SK-N-MC (cell line): ENCODE measurements around the gene REEP3.

Source experiments
- DNase-seq: peaks from one replicate; pipeline ENCODE4 v3.0.0-alpha.2; 2011; ENCODE audit warnings: low read depth, low spot score
- H3K27ac ChIP-seq: fragments of 200-600 bp; sonication (generic); 2 replicates; pipeline ENCODE4 v1.5.1; 2016; ENCODE audit warnings: mixed run types
- H3K36me3 ChIP-seq: fragments of 200-600 bp; sonication (generic); 2 replicates; pipeline ENCODE4 v1.6.1; 2017; ENCODE audit warnings: antibody characterized with exemption, low read length, mixed read lengths; ENCODE audit not compliant: insufficient read depth
- H3K4me3 ChIP-seq: fragments of 200-600 bp; sonication (generic); 2 replicates; pipeline ENCODE4 v1.5.1; 2016
- H3K9ac ChIP-seq: fragments of 200-600 bp; sonication (generic); 2 replicates; pipeline ENCODE4 v1.8.0; 2017; ENCODE audit warnings: mixed run types, mixed read lengths; ENCODE audit not compliant: insufficient read length
- H3K9me3 ChIP-seq: fragments of 200-600 bp; sonication (generic); 2 replicates; pipeline ENCODE4 v1.6.1; 2017; ENCODE audit warnings: low read depth, mild to moderate bottlenecking, antibody characterized with exemption, low read length, moderate library complexity, mixed read lengths
- EZH2 ChIP-seq: fragments of 200-600 bp; sonication (generic); IDR thresholded peaks from one replicate; pipeline ENCODE4 v1.6.1; 2017; ENCODE audit warnings: antibody characterized with exemption
- FOXP2 ChIP-seq: optimal IDR thresholded peaks from 2 replicates; pipeline ENCODE3; 2011; ENCODE audit warnings: mild to moderate bottlenecking, moderate library complexity; ENCODE audit not compliant: insufficient read depth; ENCODE audit errors: extremely low read length, control extremely low read depth
- POLR2AphosphoS5 ChIP-seq: IDR thresholded peaks from 2 replicates; pipeline ENCODE4 v1.6.1; 2012; ENCODE audit warnings: mild to moderate bottlenecking, low read depth, low read length, borderline replicate concordance

Gene REEP3

GRCh38 chr10:63501954-63502353 lies 19.2 kb upstream of the REEP3 start:
- no peaks in the 10 kb centered on the region for H3K36me3 ChIP-seq
- H3K4me3 ChIP-seq: no peak overlapping the region
- no peaks in the 10 kb centered on the region for H3K9me3 ChIP-seq
- no peak overlapping the region for H3K27ac ChIP-seq
- no peak for DNase-seq
- no peak overlapping the region for H3K9ac ChIP-seq
- TF ChIP-seq POLR2AphosphoS5 (no peak), EZH2 (no peak), FOXP2 (no peak)

- no peak for TF ChIP-seq POLR2AphosphoS5
- TF ChIP-seq FOXP2: no peak
- no peak for TF ChIP-seq EZH2
- no peak for DNase-seq
- H3K9ac ChIP-seq: no peak overlapping the region
- H3K9me3 ChIP-seq: no peaks in the 10 kb centered on the region
- no peaks in the 10 kb centered on the region for H3K36me3 ChIP-seq
- no peak overlapping the region for H3K27ac ChIP-seq
- no peak overlapping the region for H3K4me3 ChIP-seq
Observed at GRCh38 chr10:63502832-63503231, 18.4 kb upstream of the REEP3 start.

DNA sequence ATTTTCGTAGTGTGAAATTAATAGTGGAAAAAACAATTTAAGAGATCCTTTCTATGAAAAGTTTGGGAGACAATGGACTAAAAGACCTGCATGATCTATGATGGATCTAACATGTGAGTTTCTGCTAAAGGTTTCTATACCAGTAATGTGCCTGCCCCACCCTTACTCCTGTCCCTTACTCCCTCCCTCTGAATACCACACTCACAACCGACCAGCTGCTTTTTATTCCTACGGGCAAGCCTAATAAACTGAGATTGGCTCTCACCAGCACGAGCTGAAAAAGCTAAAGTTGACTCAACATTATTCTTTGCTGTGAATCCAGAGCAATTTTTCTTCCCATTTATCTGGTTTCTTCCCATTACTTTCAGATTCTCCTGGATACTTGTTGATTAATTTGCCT lies 17.8 kb upstream of the REEP3 start:
- Histone ChIP-seq H3K9me3 (no peaks in the 10 kb centered on the region), H3K4me3 (no peak overlapping the region), H3K27ac (no peak overlapping the region), H3K36me3 (no peaks in the 10 kb centered on the region), H3K9ac (no peak overlapping the region)
- TF ChIP-seq EZH2: no peak
- TF ChIP-seq POLR2AphosphoS5: no peak
- TF ChIP-seq FOXP2: no peak
- DNase-seq: no peak

DNA sequence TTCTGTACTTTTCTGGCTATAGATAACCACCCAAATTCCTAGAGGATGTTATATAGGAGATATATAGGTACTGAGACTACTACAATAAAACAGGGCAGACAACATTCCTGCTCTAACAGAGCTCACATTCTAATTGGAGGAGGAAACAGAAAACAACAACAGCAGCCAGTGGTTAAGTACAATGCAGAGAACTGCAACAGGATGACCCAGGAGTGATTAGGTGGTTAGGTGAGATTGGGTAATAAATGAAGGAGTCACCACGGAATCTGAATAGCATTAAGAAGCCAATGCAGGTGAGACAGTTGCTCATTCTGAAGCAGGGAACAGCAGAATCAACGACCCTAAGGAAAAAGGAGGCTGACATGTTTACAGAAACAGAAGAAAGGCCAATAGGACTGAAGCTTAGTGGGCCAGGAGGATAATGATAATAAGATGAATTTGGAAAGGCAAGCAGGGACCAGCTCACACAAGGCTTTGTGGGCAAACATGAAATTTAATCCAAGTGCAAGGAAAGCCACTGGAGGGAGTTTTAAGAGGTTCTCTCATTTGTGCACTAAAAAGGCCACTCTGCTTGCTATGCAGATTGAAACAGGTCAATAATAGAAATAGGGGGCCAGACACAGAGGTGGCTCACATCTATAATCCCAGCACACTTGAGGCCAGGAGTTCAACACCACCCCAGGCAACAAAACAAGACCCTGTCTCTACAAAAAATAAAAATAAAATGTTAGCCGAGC lies 16.9 kb upstream of the REEP3 start:
- Histone ChIP-seq H3K9ac (no peak overlapping the region), H3K4me3 (no peak overlapping the region), H3K27ac (no peak overlapping the region), H3K36me3 (no peaks in the 10 kb centered on the region), H3K9me3 (no peaks in the 10 kb centered on the region)
- TF ChIP-seq FOXP2 (no peak), POLR2AphosphoS5 (no peak), EZH2 (no peak)
- no peak for DNase-seq

DNA sequence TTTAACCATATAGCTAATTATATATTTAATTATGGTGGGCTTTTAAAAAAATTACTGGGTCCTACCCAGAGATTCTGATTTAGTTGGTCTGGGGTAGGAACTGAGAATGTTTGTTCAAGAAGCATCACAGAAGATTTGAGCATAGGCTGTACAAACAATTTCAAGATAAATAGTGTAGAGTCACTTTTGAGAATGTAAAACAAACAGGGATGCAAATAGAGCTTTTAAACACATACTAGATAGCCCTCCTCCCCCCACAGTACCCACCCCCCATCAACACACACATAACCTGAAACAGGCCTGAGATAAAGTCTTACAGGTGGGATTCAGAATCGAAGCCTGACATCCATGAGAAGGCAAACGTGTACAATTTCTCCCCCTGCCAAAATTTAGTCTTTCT lies 15.6 kb upstream of the REEP3 start:
- Histone ChIP-seq H3K4me3 (no peak overlapping the region), H3K9ac (no peak overlapping the region), H3K9me3 (no peaks in the 10 kb centered on the region), H3K27ac (no peak overlapping the region), H3K36me3 (no peaks in the 10 kb centered on the region)
- no peak for DNase-seq
- TF ChIP-seq POLR2AphosphoS5 (no peak), FOXP2 (no peak), EZH2 (no peak)

- DNase-seq: no peak
- TF ChIP-seq FOXP2 (no peak), EZH2 (no peak), POLR2AphosphoS5 (no peak)
- Histone ChIP-seq H3K27ac (no peak overlapping the region; the same call in 1 of the 2 replicates), H3K9me3 (no peaks in the 10 kb centered on the region), H3K4me3 (no peak overlapping the region), H3K36me3 (no peaks in the 10 kb centered on the region), H3K9ac (no peak overlapping the region)
Observed at GRCh38 chr10:63506554-63506953, 14.6 kb upstream of the REEP3 start.

DNA sequence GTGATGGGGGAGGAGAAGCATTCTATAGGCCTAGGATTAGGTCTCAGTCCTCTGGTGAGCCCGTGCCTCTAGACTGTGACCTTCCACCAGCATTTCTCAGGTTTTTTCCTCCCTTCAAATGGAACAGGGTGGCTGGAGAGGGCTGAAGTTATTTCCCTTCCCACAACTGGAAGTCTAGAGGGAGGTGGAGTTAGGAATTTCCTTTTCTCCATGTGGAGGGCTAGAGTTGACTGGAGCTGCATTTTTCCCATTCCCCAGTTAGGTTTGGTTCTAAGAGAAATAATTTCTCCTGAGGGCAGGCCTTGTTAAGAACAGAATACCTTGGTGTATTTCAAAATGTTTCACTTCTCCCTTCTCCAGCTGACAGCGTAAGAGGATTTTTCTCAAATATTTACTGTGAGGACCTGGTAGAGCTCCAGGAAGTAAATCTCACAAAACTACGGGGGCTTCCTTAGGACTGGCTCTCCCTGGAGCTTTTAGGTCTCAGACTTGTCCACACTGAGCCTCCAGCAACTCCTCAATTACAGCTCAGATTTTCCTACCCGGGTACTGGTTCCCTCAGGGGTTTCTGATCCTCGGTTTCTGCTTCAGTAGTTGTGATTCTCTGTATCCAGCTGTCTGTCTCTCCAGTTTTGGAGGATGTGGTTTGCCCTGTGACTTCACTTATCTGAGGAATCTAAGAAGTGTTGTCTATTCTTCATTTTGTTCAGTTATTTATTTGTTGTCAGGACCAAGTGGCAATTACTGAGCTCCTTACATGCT lies 6.0 kb upstream of the REEP3 start:
- H3K9ac ChIP-seq: no peak overlapping the region

GRCh38 chr10:63516207-63516606 lies 5.0 kb upstream of the REEP3 start:
- no peak for DNase-seq
- H3K36me3 ChIP-seq: no peaks in the 10 kb centered on the region
- no peak overlapping the region for H3K4me3 ChIP-seq
- TF ChIP-seq EZH2: no peak
- no peak for TF ChIP-seq FOXP2
- TF ChIP-seq POLR2AphosphoS5: no peak
- no peaks in the 10 kb centered on the region for H3K9me3 ChIP-seq
- H3K9ac ChIP-seq: no peak overlapping the region
- H3K27ac ChIP-seq: no peak overlapping the region

More for the DNA sequence above, 6.0 kb upstream of the REEP3 start:
- no peaks in the 10 kb centered on the region for H3K9me3 ChIP-seq
- H3K4me3 ChIP-seq: no peak overlapping the region
- DNase-seq: no peak
- no peaks in the 10 kb centered on the region for H3K36me3 ChIP-seq
- no peak for TF ChIP-seq FOXP2
- no peak for TF ChIP-seq EZH2
- TF ChIP-seq POLR2AphosphoS5: no peak
- no peak overlapping the region for H3K27ac ChIP-seq
